HG03442 (cell line): ENCODE results near the gene NCCRP1.

ENCODE experiments used
- ATAC-seq: cut with Tn5 transposase; IDR thresholded peaks from one replicate; pipeline ENCODE4 v1.9.1; 2021; ENCODE audit warnings: mild to moderate bottlenecking, moderate library complexity; ENCODE audit not compliant: unreplicated experiment

Gene NCCRP1

GRCh38 chr19:39164289-39164688 is 32.5 kb upstream of the NCCRP1 start:
- ATAC-seq: no peak

GRCh38 chr19:39165857-39166256 is 30.9 kb upstream of the NCCRP1 start:
- ATAC-seq: no peak

- no peak for ATAC-seq
Observed at GRCh38 chr19:39166571-39167391, 30.0 kb upstream of the NCCRP1 start.

DNA sequence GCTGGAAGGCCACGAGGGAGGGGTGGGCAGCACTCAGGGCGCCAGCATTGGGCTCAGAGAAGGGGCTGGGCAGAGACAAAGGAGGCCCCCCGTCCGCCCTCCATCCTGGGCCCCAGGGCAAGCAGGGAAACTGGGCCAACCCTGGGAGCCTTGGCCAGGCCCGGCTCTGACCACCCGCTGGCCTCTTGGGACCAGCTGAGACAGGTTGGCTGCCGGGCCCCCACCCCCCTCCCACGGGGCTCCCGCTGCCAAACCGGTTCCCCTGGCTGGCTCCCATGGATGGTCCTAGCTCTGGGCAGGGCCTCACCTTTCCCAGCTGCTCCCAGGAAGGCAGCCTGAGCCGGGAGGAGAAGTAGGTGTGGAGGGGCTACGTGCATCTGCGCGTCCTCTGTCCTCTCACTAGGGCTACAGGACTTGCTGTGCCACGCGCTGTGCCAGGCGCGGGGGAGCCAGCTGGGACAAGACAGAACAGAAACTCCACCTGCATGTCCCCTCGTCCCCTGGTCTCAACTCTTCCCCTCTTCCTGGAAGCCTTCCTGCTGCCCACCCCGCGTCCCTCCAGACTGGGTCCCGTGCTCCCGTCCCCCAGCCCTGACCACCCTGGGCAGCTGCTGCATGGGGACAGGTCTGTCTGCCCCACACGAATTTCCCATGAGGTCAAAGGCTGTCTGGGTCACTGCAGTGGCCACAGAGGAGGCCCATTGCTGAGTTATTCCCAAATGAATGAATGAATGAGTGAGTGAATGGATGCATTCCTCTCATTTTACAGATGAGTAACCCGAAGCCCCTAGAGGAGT is 29.1 kb upstream of the NCCRP1 start:
- no peak for ATAC-seq

- ATAC-seq: no peak
Observed at GRCh38 chr19:39168258-39169142, 28.3 kb upstream of the NCCRP1 start.

DNA sequence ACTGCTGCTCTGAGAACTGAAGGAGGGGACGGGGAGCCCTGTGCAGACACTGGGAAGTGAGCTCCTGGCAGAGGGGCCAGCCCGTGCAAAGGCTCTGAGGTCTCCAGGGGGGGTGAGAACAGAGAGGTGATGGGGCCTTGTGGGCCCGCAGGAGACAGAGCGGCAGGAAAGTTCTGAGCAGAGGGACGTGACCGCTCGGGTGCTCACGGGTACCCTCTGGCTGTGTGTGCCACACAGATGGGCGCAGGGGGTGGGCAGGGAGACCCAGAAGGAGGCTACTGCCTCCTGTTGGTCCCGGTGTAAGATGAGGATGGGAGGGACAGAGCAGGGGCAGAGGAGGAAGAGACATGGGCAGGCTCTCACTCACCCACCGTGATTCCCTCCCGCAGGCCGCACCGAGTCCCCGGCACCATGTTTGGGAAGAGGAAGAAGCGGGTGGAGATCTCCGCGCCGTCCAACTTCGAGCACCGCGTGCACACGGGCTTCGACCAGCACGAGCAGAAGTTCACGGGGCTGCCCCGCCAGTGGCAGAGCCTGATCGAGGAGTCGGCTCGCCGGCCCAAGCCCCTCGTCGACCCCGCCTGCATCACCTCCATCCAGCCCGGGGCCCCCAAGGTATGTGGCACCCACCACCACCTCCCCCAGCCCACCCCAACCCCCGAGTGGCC is 27.5 kb upstream of the NCCRP1 start:
- no peak for ATAC-seq

DNA sequence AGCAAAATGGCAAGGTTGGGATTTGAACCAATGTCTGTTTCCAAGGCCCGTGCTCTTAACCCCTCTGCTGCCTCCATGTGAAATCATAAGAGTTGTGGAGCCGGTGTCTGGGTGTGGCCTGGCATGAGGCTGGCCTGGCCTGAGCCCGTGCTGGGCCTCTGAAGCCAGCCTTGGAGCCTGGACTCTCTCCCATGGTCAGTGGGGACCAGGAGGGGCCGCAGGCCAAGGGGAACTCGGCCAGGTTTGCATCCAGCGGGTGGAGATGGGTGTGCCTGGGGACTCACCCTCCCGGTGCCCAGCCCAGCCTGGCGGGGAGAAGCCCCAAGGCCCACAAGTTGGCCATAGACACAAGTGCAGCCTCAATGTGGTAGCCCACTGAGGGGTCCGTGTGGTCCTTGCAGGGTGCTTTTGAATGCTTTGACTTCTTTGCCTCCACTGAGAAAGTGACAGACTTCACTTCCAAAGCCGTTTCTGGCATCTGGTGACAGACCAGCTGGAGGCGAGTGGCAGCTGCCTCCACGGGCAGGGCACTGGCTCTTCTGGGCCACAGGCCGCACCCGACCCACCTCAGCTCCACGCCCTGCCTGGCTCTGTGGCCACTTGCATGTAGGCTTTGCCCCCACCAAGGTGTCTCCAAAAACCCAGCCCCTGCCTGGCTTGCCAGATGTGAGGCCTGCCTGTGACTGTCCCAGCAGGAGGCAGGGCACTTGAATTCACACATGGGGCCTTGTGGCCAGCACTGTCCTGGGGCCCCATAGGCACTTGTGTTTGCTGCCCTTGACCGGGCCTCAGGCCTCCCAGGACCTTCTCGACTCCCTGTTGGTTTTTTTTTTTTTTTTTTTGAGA is 26.2 kb upstream of the NCCRP1 start:
- ATAC-seq: no peak

GRCh38 chr19:39171479-39172465 is 25.0 kb upstream of the NCCRP1 start:
- no peak for ATAC-seq

DNA sequence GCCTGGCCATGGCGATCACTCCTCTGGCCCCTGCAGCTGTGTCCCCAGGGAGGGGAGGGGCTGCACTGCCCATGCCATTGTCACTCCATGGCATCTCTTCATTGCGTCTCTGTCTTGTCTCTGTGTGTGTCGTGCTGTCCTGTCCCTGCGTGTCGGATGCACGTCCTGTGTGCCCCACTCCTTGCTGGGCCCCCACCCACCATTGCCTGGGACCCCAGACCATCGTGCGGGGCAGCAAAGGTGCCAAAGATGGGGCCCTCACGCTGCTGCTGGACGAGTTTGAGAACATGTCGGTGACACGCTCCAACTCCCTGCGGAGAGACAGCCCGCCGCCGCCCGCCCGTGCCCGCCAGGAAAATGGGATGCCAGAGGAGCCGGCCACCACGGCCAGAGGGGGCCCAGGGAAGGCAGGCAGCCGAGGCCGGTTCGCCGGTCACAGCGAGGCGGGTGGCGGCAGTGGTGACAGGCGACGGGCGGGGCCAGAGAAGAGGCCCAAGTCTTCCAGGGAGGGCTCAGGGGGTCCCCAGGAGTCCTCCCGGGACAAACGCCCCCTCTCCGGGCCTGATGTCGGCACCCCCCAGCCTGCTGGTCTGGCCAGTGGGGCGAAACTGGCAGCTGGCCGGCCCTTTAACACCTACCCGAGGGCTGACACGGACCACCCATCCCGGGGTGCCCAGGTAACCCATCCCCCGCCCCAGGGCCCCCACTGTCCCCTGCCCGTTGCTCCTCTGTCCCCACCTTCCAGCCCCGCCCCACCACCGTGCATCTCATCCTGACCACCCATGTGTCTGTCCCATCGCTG is 23.9 kb upstream of the NCCRP1 start:
- ATAC-seq: no peak

DNA sequence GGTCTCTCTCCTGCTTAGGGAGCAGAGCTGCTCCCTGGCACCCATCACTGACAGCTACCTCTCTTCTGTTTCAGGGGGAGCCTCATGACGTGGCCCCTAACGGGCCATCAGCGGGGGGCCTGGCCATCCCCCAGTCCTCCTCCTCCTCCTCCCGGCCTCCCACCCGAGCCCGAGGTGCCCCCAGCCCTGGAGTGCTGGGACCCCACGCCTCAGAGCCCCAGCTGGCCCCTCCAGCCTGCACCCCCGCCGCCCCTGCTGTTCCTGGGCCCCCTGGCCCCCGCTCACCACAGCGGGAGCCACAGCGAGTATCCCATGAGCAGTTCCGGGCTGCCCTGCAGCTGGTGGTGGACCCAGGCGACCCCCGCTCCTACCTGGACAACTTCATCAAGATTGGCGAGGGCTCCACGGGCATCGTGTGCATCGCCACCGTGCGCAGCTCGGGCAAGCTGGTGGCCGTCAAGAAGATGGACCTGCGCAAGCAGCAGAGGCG is 23.2 kb upstream of the NCCRP1 start:
- ATAC-seq: no peak

DNA sequence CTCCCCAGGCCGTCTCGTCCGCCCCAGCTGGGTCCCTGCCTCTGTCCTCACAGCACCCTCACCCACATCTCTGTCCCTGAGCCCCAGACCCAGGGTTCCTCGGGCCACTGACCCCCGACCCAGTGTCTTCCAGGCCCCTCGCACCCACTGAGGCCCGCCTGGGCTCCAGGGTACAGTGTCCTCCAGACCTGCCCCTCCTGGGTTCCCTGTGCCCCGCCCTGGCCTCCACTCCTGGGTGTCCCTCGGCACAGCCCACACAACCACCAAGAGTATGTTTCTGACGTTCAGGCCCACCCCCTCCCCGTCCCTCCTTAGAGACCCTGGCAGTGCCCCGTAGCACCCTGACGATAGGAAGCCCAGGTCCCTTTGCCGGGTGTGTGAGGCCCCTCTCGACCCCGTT is 22.6 kb upstream of the NCCRP1 start:
- ATAC-seq: no peak

DNA sequence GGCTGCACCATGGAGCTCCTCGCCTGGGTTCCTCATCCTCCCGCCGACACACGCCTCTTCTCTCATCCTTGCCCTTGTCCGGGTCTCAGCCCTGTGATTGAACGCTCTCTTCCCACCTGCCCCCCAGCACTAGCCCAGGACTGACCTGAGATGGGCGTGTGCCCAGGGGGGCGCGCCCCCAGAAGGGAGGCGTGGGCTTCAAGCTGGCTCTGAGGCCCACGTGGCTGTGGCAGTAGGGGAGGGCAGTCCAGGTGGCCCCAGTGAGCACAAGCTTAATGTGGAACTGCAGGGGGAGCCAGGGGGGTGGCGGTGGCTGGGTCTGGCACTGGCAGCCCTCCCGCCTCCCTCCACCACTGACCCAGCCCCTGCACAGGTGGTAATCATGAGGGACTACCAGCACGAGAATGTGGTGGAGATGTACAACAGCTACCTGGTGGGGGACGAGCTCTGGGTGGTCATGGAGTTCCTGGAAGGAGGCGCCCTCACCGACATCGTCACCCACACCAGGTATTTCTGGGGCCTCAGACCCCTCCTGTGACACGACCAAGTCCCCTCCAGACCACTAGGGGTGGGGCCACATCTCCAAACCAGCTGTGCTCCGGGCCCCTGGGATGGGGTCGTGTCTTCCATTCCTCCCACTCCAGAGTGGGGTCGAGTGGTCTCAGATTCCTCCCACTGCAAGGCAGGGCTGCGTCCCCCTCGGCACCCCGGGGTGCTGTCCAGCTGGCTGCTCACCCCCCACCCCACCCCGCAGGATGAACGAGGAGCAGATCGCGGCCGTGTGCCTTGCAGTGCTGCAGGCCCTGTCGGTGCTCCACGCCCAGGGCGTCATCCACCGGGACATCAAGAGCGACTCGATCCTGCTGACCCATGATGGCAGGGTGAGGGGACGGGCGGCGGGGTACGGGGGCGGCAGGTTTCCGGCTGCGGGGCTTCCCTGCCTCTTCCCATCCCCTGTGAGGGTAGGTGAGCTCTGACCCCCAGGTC is 21.9 kb upstream of the NCCRP1 start:
- ATAC-seq: no peak

GRCh38 chr19:39175564-39175963 is 21.2 kb upstream of the NCCRP1 start:
- ATAC-seq: no peak

DNA sequence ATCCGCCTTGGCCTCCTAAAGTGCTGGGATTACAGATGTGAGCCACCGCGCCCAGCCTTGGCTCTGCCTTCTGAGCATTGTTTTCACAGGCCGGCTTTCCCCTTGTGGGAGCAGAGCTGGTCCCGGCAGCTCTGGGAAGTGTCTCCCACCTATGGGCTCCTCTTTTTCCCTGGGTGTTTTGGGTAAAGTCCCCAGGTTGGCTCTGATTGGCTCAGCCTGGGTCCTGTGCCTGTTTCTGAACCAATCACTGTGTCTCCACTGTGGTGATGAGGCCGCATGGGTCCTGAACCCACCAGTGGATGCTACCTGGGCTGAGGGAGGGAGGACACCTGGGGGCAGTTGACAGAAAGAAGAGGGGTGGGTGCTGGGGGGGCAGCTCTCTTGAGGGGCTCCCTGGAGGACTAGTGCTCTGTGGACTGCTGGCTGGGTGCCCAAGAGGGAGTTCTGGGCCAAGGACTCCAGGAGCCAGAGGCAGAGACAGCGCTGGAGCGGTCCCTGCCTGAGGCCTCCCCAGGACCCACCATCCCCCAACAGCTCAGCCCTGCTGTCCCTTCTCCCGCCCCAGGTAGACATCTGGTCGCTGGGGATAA is 19.6 kb upstream of the NCCRP1 start:
- ATAC-seq: no peak

GRCh38 chr19:39177736-39178135 is 19.0 kb upstream of the NCCRP1 start:
- no peak for ATAC-seq
